Measurements from ENCODE around the gene GALR2. TPM values are rescaled to one million over a fixed set of nuclear protein-coding genes. Genes with fewer than 3 reads are reported as not detected.

Gene GALR2
- total RNA-seq, 1 donor from 2014 or later = not detected

- H3K27ac Mint-ChIP-seq (ENCODE audit: unreplicated experiment) = no peak overlapping the region
- H3K4me1 Mint-ChIP-seq = peaks cover 15% of the 10 kb centered on the region
Observed at GRCh38 chr17:76083536-76084182, 9.1 kb downstream of the GALR2 start.

GRCh38 chr17:76085066-76085730 lies 10.6 kb downstream of the GALR2 start:
- TF ChIP-seq CTCF (conservative IDR thresholded peaks at IDR 0.05) = no peak
- peaks cover 20% of the 10 kb centered on the region for H3K27me3 Mint-ChIP-seq (ENCODE audit: low read depth)
- no peak for DNase-seq (ENCODE audit: low read depth, low spot score)
- H3K27ac Mint-ChIP-seq (ENCODE audit: unreplicated experiment) = no peak overlapping the region
- H3K4me1 Mint-ChIP-seq = peaks cover 10% of the 10 kb centered on the region
- peaks cover 3% of the 10 kb centered on the region for H3K36me3 Mint-ChIP-seq (ENCODE audit: low read depth)
- no peak overlapping the region for H3K4me3 Mint-ChIP-seq
- H3K9me3 Mint-ChIP-seq = no peaks in the 10 kb centered on the region

More at GRCh38 chr17:76083536-76084182, 9.1 kb downstream of the GALR2 start:
- no peak for TF ChIP-seq CTCF (conservative IDR thresholded peaks at IDR 0.05)
- Mint-ChIP-seq H3K9me3 (no peaks in the 10 kb centered on the region), H3K4me3 (no peak overlapping the region), H3K36me3 (ENCODE audit: low read depth) (peaks cover 3% of the 10 kb centered on the region), H3K27me3 (ENCODE audit: low read depth) (peaks cover 35% of the 10 kb centered on the region)
- no peak for DNase-seq (ENCODE audit: low read depth, low spot score)

GRCh38 chr17:76085731-76086366 lies 11.3 kb downstream of the GALR2 start:
- H3K4me3 Mint-ChIP-seq = no peak overlapping the region
- H3K36me3 Mint-ChIP-seq (ENCODE audit: low read depth) = peaks cover 3% of the 10 kb centered on the region
- no peak for DNase-seq (ENCODE audit: low read depth, low spot score)
- peaks cover 6% of the 10 kb centered on the region for H3K4me1 Mint-ChIP-seq
- peaks cover 14% of the 10 kb centered on the region for H3K27me3 Mint-ChIP-seq (ENCODE audit: low read depth)
- H3K27ac Mint-ChIP-seq (ENCODE audit: unreplicated experiment) = no peak overlapping the region
- H3K9me3 Mint-ChIP-seq = no peaks in the 10 kb centered on the region
- no peak for TF ChIP-seq CTCF (conservative IDR thresholded peaks at IDR 0.05)

- Mint-ChIP-seq H3K4me1 (peaks cover 3% of the 10 kb centered on the region), H3K27me3 (ENCODE audit: low read depth) (peaks cover 10% of the 10 kb centered on the region), H3K27ac (ENCODE audit: unreplicated experiment) (no peak overlapping the region), H3K9me3 (no peaks in the 10 kb centered on the region), H3K4me3 (no peak overlapping the region), H3K36me3 (ENCODE audit: low read depth) (peaks cover 3% of the 10 kb centered on the region)
- TF ChIP-seq CTCF (conservative IDR thresholded peaks at IDR 0.05) = no peak
- no peak for DNase-seq (ENCODE audit: low read depth, low spot score)
Observed at GRCh38 chr17:76086384-76086783, 11.8 kb downstream of the GALR2 start.

- Mint-ChIP-seq H3K36me3 (ENCODE audit: low read depth) (peaks cover 3% of the 10 kb centered on the region), H3K4me3 (no peak overlapping the region), H3K27me3 (ENCODE audit: low read depth) (peaks cover under 1% of the 10 kb centered on the region), H3K4me1 (no peaks in the 10 kb centered on the region), H3K27ac (ENCODE audit: unreplicated experiment) (no peak overlapping the region), H3K9me3 (no peaks in the 10 kb centered on the region)
- no peak for TF ChIP-seq CTCF (conservative IDR thresholded peaks at IDR 0.05)
- DNase-seq (ENCODE audit: low read depth, low spot score) = no peak
Observed at GRCh38 chr17:76087531-76087930, 12.9 kb downstream of the GALR2 start.
